GM12878 (cell line): Measurements from ENCODE around the gene A1BG. TPM values are rescaled to one million over a fixed set of nuclear protein-coding genes. Genes with fewer than 3 reads are reported as not detected.
A peak's percentile ranks its signal among the peaks of the same experiment; 100 is the strongest.

Experiments
- ASH2L ChIP-seq: fragments of 300-600, 200-600 bp; sonication (generic); IDR thresholded peaks from 2 replicates; pipeline ENCODE4 v1.6.1; 2017; ENCODE audit warnings: low read depth, mild to moderate bottlenecking, borderline replicate concordance
- BHLHE40 ChIP-seq, 2 experiments: fragments of 450-650 bp in 1 of 2; IDR thresholded peaks; 2 replicates each; pipeline ENCODE4 v1.6.1; 2011 to 2017; ENCODE audit warnings: low read depth in 2 of 2, borderline replicate concordance in 1 of 2, improper control_type of control experiment in 1 of 2, low read length in 1 of 2, mild to moderate bottlenecking in 1 of 2
- BRCA1 ChIP-seq: IDR thresholded peaks from 2 replicates; pipeline ENCODE4 v1.6.1; 2011; ENCODE audit warnings: low read depth, low read length, improper control_type of control experiment
- CBFB ChIP-seq: IDR thresholded peaks from 2 replicates; pipeline ENCODE4 v1.6.1; 2016; ENCODE audit warnings: antibody characterized with exemption, low read depth
- CEBPB ChIP-seq, 2 experiments: fragments of 150-350 bp in 1 of 2; IDR thresholded peaks; 2 replicates each; pipeline ENCODE4 v1.6.1; 2012 to 2014; ENCODE audit warnings: low read depth in 2 of 2, low read length in 2 of 2, borderline replicate concordance in 1 of 2, inconsistent platforms in 1 of 2
- EED ChIP-seq: sonication (generic); IDR thresholded peaks from 2 replicates; pipeline ENCODE4 v1.6.1; 2016; ENCODE audit warnings: antibody characterized with exemption, low read depth
- FOXM1 ChIP-seq: IDR thresholded peaks from 2 replicates; pipeline ENCODE4 v1.6.1; 2012; ENCODE audit warnings: low read depth, mild to moderate bottlenecking, inconsistent platforms, low read length, moderate library complexity
- JUNB ChIP-seq: IDR thresholded peaks from 2 replicates; pipeline ENCODE4 v1.6.1; 2016; ENCODE audit warnings: antibody characterized with exemption, mild to moderate bottlenecking
- LARP7 ChIP-seq: fragments of 450-650 bp; IDR thresholded peaks from 2 replicates; pipeline ENCODE4 v1.6.1; 2017; ENCODE audit warnings: mild to moderate bottlenecking
- MEF2A ChIP-seq: IDR thresholded peaks from 2 replicates; pipeline ENCODE4 v1.6.1; 2011; ENCODE audit warnings: low read depth, mild to moderate bottlenecking, low read length, moderate library complexity; ENCODE audit not compliant: insufficient read depth
- MXI1 ChIP-seq: fragments of 150-350 bp; IDR thresholded peaks from 2 replicates; pipeline ENCODE4 v1.6.1; 2011; ENCODE audit warnings: low read depth, mild to moderate bottlenecking, inconsistent platforms, low read length, improper control_type of control experiment
- MYB ChIP-seq: fragments of 150-350 bp; IDR thresholded peaks from 2 replicates; pipeline ENCODE4 v1.6.1; 2014; ENCODE audit warnings: mild to moderate bottlenecking, low read depth, low read length, borderline replicate concordance
- NFYA ChIP-seq: IDR thresholded peaks from 2 replicates; pipeline ENCODE4 v1.6.1; 2011; ENCODE audit warnings: low read depth, mild to moderate bottlenecking, low read length, improper control_type of control experiment, borderline replicate concordance
- PAX8 ChIP-seq: fragments of 450-650 bp; IDR thresholded peaks from 2 replicates; pipeline ENCODE4 v1.6.1; 2017; ENCODE audit warnings: mild to moderate bottlenecking, moderate library complexity
- RUNX3 ChIP-seq: IDR thresholded peaks from 2 replicates; pipeline ENCODE4 v1.6.1; 2012; ENCODE audit warnings: low read length, inconsistent platforms
- SMARCA5 ChIP-seq: fragments of 450-650 bp; IDR thresholded peaks from 2 replicates; pipeline ENCODE4 v1.6.1; 2017; ENCODE audit warnings: mild to moderate bottlenecking
- SP1 ChIP-seq: IDR thresholded peaks from one replicate; pipeline ENCODE4 v1.6.1; 2011; ENCODE audit warnings: low read depth, low read length
- SREBF2 ChIP-seq: IDR thresholded peaks from 2 replicates; pipeline ENCODE4 v1.6.1; 2012; ENCODE audit warnings: mild to moderate bottlenecking, low read length
- STAT3 ChIP-seq: IDR thresholded peaks from 2 replicates; pipeline ENCODE4 v1.6.1; 2011; ENCODE audit warnings: low read depth, low read length, improper control_type of control experiment
- SUPT20H ChIP-seq: IDR thresholded peaks from 2 replicates; pipeline ENCODE4 v1.6.1; 2011; ENCODE audit warnings: low read depth, mild to moderate bottlenecking, low read length, moderate library complexity, borderline replicate concordance; ENCODE audit not compliant: control insufficient read depth
- ZNF274 ChIP-seq: IDR thresholded peaks from one replicate; pipeline ENCODE4 v1.8.0; 2011; ENCODE audit not compliant: insufficient read length, insufficient read depth
- ZNF384 ChIP-seq: IDR thresholded peaks from 2 replicates; pipeline ENCODE4 v1.6.1; 2012; ENCODE audit warnings: low read depth, mild to moderate bottlenecking, low read length, improper control_type of control experiment, borderline replicate concordance
- polyA plus RNA-seq, 11 experiments: library from polyadenylated mRNA; depleted of rRNA in 4 of 11; unstranded in 6 of 11; stranded (reverse) in 5 of 11; fragments of >200 nt; fragmentation: Nextera tagmentation in 4 of 11; fragmentation: Illumina TruSeq in 1 of 11; extraction: Ambion mirVana in 4 of 11; extraction: Trizol in 1 of 11; gene quantifications; 1 replicate in 1 of 11; 2 replicates in 10 of 11; pipeline versions ENCODE4 v1.2.1 to v1.2.3, GENCODE V29; 2011 to 2016; ENCODE audit warnings: inconsistent platforms in 2 of 11, missing spikeins in 2 of 11, low read depth in 1 of 11
- total RNA-seq, 4 experiments: library from RNA; depleted of rRNA in 3 of 4; stranded (reverse); fragments of >200 nt in 3 of 4; fragmentation: Illumina TruSeq in 1 of 4; extraction: Trizol in 1 of 4; gene quantifications; 2 replicates each; pipeline versions ENCODE4 v1.2.1 to v1.2.3, GENCODE V29; 2013 to 2021
- TF ChIP-seq, protein P1 (sequence below): IDR thresholded peaks from 2 replicates; pipeline ENCODE4 v1.6.1; 2011; ENCODE audit warnings: low read depth, low read length, improper control_type of control experiment, borderline replicate concordance
- TF ChIP-seq, protein P2 (sequence below): IDR thresholded peaks from 2 replicates; pipeline ENCODE4 v1.6.1; 2012; ENCODE audit warnings: low read depth, low read length, improper control_type of control experiment
- TF ChIP-seq, protein P3 (sequence below): fragments of 450-650 bp; formaldehyde crosslinking; IDR thresholded peaks from 2 replicates; pipeline ENCODE4 v1.4.0; 2022; ENCODE audit warnings: mild to moderate bottlenecking, moderate library complexity

Gene A1BG
- total and polyA plus RNA-seq, 10 of the 15 experiments (the other 5 are each of a cell fraction or from before 2014, with no cell fraction given): 0.34 to 29.6 (median 11.8) TPM

DNA sequence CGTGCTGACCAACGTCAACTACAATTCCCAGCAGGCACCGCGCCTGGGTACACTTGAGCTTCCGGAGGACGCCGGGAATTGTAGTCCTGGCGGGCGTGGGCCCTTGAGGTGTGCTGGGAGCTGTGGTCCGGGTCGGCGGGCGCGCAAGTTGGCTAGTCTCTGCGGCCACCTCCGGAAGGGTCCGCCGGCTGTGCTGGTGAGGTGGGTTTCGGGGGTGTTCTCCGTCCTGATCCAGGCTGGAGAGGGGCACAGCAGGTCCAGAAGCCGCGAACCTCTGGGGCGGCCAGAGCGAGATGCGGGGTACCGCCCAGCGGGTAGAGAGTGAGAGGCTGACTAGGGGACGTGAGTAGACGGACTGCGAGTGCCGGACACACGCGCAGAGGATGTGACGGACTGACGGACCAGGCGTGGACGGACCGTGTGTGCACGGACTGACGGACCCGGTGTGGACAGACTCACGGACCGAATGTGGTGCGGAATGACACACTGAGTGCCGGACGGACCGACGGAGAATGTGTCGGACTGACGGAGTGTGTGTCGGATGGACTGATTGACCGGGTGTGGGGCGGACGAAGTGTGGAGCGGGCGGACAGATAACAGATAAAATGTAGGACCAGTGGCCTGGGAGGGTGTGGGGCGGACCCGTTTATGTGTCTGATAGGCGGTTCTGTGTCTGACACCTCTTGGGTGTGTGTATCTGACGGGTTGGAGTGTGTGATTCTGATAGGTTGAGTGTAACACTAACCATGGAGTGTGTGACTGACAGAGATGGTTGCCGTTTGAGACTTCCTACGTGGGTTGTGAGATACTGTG is 26.2 kb downstream of the A1BG start, which contains the start of gene ZSCAN22 (continued):
- TF ChIP-seq CEBPB (IDR thresholded peaks at IDR 0.05; ENCODE audit: borderline replicate concordance in 1 of 2, low read depth in 2 of 2, low read length in 2 of 2): no peak
- TF ChIP-seq, protein P1, sequence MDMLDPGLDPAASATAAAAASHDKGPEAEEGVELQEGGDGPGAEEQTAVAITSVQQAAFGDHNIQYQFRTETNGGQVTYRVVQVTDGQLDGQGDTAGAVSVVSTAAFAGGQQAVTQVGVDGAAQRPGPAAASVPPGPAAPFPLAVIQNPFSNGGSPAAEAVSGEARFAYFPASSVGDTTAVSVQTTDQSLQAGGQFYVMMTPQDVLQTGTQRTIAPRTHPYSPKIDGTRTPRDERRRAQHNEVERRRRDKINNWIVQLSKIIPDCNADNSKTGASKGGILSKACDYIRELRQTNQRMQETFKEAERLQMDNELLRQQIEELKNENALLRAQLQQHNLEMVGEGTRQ: no peak
- peak; percentile 68; the same call in 1 of the 2 replicates for TF ChIP-seq CBFB
- peak; percentile 76; the same call in 1 of the 2 replicates for TF ChIP-seq SMARCA5
- peak; percentile 49; the same call in 1 of the 2 replicates for TF ChIP-seq SREBF2
- TF ChIP-seq FOXM1: no peak
- TF ChIP-seq ZNF274: no peak
- TF ChIP-seq BRCA1: no peak
- TF ChIP-seq RUNX3: peak; percentile 62
- TF ChIP-seq LARP7: peak; percentile 99
- TF ChIP-seq BHLHE40 (IDR thresholded peaks at IDR 0.05; ENCODE audit: borderline replicate concordance in 1 of 2, low read depth in 2 of 2, low read length in 1 of 2): peak in 1 of 2 experiments; percentile 78; a peak in 2 of 4 replicates
- no peak; the same call in 1 of the 2 replicates for TF ChIP-seq ASH2L
- TF ChIP-seq MYB: no peak
- TF ChIP-seq ZNF384: no peak
- no peak for TF ChIP-seq PAX8
- no peak for TF ChIP-seq NFYA
- TF ChIP-seq, protein P2, sequence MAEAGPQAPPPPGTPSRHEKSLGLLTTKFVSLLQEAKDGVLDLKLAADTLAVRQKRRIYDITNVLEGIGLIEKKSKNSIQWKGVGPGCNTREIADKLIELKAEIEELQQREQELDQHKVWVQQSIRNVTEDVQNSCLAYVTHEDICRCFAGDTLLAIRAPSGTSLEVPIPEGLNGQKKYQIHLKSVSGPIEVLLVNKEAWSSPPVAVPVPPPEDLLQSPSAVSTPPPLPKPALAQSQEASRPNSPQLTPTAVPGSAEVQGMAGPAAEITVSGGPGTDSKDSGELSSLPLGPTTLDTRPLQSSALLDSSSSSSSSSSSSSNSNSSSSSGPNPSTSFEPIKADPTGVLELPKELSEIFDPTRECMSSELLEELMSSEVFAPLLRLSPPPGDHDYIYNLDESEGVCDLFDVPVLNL: no peak
- TF ChIP-seq JUNB: no peak
- no peak for TF ChIP-seq SUPT20H
- no peak for TF ChIP-seq STAT3
- TF ChIP-seq SP1: peak; percentile 49
- peak; percentile 81 for TF ChIP-seq MXI1
- TF ChIP-seq MEF2A: 0 out of 2 replicates have a peak, but pooled peaks have one; percentile 48
- TF ChIP-seq, protein P3, sequence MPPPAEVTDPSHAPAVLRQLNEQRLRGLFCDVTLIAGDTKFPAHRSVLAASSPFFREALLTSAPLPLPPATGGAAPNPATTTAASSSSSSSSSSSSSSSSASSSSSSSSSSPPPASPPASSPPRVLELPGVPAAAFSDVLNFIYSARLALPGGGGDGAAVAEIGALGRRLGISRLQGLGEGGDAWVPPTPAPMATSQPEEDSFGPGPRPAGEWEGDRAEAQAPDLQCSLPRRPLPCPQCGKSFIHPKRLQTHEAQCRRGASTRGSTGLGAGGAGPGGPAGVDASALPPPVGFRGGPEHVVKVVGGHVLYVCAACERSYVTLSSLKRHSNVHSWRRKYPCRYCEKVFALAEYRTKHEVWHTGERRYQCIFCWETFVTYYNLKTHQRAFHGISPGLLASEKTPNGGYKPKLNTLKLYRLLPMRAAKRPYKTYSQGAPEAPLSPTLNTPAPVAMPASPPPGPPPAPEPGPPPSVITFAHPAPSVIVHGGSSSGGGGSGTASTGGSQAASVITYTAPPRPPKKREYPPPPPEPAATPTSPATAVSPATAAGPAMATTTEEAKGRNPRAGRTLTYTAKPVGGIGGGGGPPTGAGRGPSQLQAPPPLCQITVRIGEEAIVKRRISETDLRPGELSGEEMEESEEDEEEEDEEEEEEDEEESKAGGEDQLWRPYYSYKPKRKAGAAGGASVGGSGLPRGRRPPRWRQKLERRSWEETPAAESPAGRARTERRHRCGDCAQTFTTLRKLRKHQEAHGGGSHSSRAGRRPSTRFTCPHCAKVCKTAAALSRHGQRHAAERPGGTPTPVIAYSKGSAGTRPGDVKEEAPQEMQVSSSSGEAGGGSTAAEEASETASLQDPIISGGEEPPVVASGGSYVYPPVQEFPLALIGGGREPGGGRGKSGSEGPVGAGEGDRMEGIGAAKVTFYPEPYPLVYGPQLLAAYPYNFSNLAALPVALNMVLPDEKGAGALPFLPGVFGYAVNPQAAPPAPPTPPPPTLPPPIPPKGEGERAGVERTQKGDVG: no peak
- TF ChIP-seq EED: no peak
